Vagina (tissue), 2 donors: ENCODE measurements around the gene RAB11FIP3. TPM values are rescaled to one million over a fixed set of nuclear protein-coding genes. Genes with fewer than 3 reads are reported as not detected.

Source experiments
- DNase-seq, 2 donors: peaks; one replicate each; pipeline ENCODE4 v3.0.0-alpha.2; 2017; ENCODE audit errors: extremely low spot score in 2 of 2
- H3K27ac ChIP-seq: fragments of 200-600 bp; sonication (generic); one replicate; pipeline ENCODE4 v1.5.1; 2019
- H3K27me3 ChIP-seq: fragments of 200-600 bp; sonication (generic); one replicate; pipeline ENCODE4 v1.5.1; 2019
- H3K36me3 ChIP-seq, 2 donors: fragments of 200-600 bp; sonication (generic); one replicate each; pipeline ENCODE4 v1.5.1; 2017 to 2019
- H3K4me1 ChIP-seq: fragments of 200-600 bp; sonication (generic); one replicate; pipeline ENCODE4 v1.5.1; 2019
- H3K4me3 ChIP-seq, 2 donors: fragments of 200-600 bp; sonication (generic); 1 replicate in 1 of 2; 2 replicates in 1 of 2; pipeline ENCODE4 v1.5.1; 2016 to 2019
- H3K9me3 ChIP-seq: fragments of 200-600 bp; sonication (generic); one replicate; pipeline ENCODE4 v1.5.1; 2019
- CTCF ChIP-seq, 3 experiments: fragments of 450-650 bp in 2 of 3; fragments of 200-600 bp in 1 of 3; sonication (generic) in 1 of 3; IDR thresholded peaks; one replicate each; pipeline ENCODE4 v1.5.1; 2017 to 2019; ENCODE audit warnings: antibody characterized with exemption in 3 of 3, mild to moderate bottlenecking in 2 of 3, moderate library complexity in 2 of 3
- POLR2A ChIP-seq, 2 donors: fragments of 450-650 bp; IDR thresholded peaks; one replicate each; pipeline ENCODE4 v1.6.1; 2017; ENCODE audit warnings: antibody characterized with exemption in 2 of 2, mild to moderate bottlenecking in 2 of 2, moderate library complexity in 2 of 2
- POLR2AphosphoS5 ChIP-seq, 2 donors: sonication (generic); formaldehyde crosslinking; IDR thresholded peaks; one replicate each; pipeline ENCODE4 v1.9.0; 2017; ENCODE audit warnings: antibody characterized with exemption in 2 of 2, mild to moderate bottlenecking in 2 of 2, low read depth in 1 of 2; ENCODE audit not compliant: insufficient read depth in 1 of 2
- intact Hi-C: fragments of 100-400 bp; cut with DNase I; formaldehyde crosslinking; loops from one replicate; pipeline ENCODE4 v1.15.1; 2023
- total RNA-seq: library from RNA; depleted of rRNA; stranded (reverse); fragments of >200 nt; gene quantifications from one replicate; pipeline ENCODE4 v1.2.3, GENCODE V29; 2016

Gene RAB11FIP3
- total RNA-seq, 1 donor from 2014 or later = 36.6 TPM

- Histone ChIP-seq H3K27ac (no peak overlapping the region), H3K4me3 (no peak overlapping the region), H3K9me3 (no peaks in the 10 kb centered on the region), H3K4me1 (no peaks in the 10 kb centered on the region), H3K27me3 (no peaks in the 10 kb centered on the region), H3K36me3 (no peaks in the 10 kb centered on the region)
- TF ChIP-seq CTCF (IDR thresholded peaks at IDR 0.05) (no peak), POLR2AphosphoS5 (IDR thresholded peaks at IDR 0.05; ENCODE audit: insufficient read depth in 1 of 2, low read depth in 1 of 2) (no peak), POLR2A (IDR thresholded peaks at IDR 0.05) (no peak)
- no peak for DNase-seq
- intact Hi-C loops = loop anchor here (10.0 kb wide), 1 partner anchor 255 kb away; the partner anchor contains the start of genes MCRIP2 and WDR90
Measured at GRCh38 chr16:389352-389751, 36.1 kb upstream of the RAB11FIP3 start.

GRCh38 chr16:391885-392335, 33.5 kb upstream of the RAB11FIP3 start:
- Histone ChIP-seq H3K4me3 (no peak overlapping the region), H3K4me1 (peaks cover 7% of the 10 kb centered on the region), H3K9me3 (no peaks in the 10 kb centered on the region), H3K27ac (no peak overlapping the region), H3K36me3 (no peaks in the 10 kb centered on the region), H3K27me3 (no peaks in the 10 kb centered on the region)
- intact Hi-C loops = no loop called here
- TF ChIP-seq CTCF (IDR thresholded peaks at IDR 0.05) = peak in 2 of 3 experiments; percentile 17 to 41
- no peak for TF ChIP-seq POLR2A (IDR thresholded peaks at IDR 0.05)
- no peak for DNase-seq

DNA sequence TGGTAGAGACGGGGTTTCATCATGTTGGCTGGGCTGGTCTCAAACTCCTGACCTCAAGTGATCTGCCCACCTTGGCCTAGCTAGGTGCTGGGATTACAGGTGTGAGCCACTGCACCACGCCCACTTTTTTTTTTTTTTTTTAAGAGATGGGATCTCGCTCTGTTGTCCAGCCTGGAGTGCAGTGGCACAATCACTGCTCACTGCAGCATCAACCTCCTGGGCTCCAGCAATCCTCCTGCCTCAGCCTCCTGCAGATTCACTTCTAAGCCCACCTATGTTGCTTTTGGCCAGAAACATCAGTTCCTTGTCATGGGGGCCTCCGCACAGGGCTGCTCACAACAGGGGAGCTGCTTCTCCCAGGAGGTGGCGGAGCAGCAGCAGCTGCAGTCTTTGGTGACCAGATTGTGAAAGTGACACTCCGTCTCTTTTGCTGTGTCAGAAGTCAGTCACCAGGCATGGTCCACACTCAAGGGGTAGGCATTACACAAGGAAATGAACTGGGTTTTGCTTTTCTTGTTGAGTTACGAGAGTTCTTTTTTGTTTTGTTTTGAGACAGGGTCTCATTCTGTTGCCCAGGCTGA, 32.9 kb upstream of the RAB11FIP3 start:
- Histone ChIP-seq H3K36me3 (no peaks in the 10 kb centered on the region), H3K4me3 (no peak overlapping the region), H3K27me3 (no peaks in the 10 kb centered on the region), H3K4me1 (peaks cover 7% of the 10 kb centered on the region), H3K9me3 (no peaks in the 10 kb centered on the region), H3K27ac (no peak overlapping the region)
- TF ChIP-seq POLR2AphosphoS5 (IDR thresholded peaks at IDR 0.05; ENCODE audit: insufficient read depth in 1 of 2, low read depth in 1 of 2) = no peak
- TF ChIP-seq POLR2A (IDR thresholded peaks at IDR 0.05) = no peak
- TF ChIP-seq CTCF (IDR thresholded peaks at IDR 0.05) = no peak
- DNase-seq = no peak
- intact Hi-C loops = no loop called here

- intact Hi-C loops = no loop called here
- peak overlapping the region; percentile 59 to 90 for H3K4me3 ChIP-seq
Measured at GRCh38 chr16:396199-396598, 29.2 kb upstream of the RAB11FIP3 start.

More at GRCh38 chr16:396199-396598, 29.2 kb upstream of the RAB11FIP3 start:
- Histone ChIP-seq H3K4me1 (peaks cover 26% of the 10 kb centered on the region), H3K36me3 (no peaks in the 10 kb centered on the region), H3K9me3 (no peaks in the 10 kb centered on the region), H3K27me3 (no peaks in the 10 kb centered on the region), H3K27ac (peak overlapping the region; percentile 79)
- TF ChIP-seq POLR2A (IDR thresholded peaks at IDR 0.05) (no peak), POLR2AphosphoS5 (IDR thresholded peaks at IDR 0.05; ENCODE audit: insufficient read depth in 1 of 2, low read depth in 1 of 2) (no peak), CTCF (IDR thresholded peaks at IDR 0.05) (no peak)
- no peak for DNase-seq
